ENCODE measurements around the gene CNP.

Gene CNP

DNA sequence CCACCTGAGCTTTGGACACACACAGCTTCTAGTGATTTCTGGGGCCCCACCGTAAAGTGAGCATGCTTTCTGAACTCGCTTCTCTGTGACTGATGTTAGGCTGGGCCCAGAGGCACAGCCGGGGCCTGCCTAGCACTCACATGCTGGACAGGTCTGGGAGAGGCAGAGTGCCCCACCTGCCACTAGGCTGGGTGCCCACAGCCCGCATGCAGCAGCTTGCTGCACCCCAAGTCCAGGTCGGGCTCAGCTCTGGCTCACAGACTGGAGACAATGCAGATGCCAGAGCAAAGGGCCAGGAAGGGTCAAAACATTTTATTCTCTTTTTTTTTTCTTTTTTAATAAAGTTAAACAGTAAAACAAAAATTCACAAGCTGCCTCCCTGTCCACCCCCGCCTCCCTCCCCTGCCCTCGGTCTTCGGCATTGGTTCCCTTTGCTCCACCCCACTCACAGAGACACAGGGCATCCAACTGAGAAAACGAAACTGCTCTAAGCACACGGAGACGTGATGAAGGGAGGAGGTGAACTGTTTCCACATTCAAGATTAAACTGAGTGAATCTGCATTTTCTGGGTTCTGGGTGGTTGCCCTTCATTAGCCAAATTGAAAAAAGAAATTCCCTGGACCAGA lies 9.7 kb downstream of the CNP start:
- H2AFZ ChIP-seq (ENCODE audit: low read depth, low read length), result no peak overlapping the region
- H3K27ac ChIP-seq (ENCODE audit: low read length), result no peak overlapping the region
- H4K20me1 ChIP-seq (ENCODE audit: insufficient read depth, low read length), result peaks cover 48% of the 10 kb centered on the region
- ATAC-seq (ENCODE audit: insufficient read depth, low read depth) (no peak), DNase-seq (no peak)
- H3K9ac ChIP-seq (ENCODE audit: low read depth, low read length), result no peak overlapping the region
- H3K4me1 ChIP-seq (ENCODE audit: insufficient read depth, low read length), result peaks cover 11% of the 10 kb centered on the region; the same call in 1 of the 2 replicates
- TF ChIP-seq EZH2 (IDR thresholded peaks at IDR 0.05; ENCODE audit: borderline replicate concordance, low read depth, low read length, severe bottlenecking), result no peak
- TF ChIP-seq, protein P1, sequence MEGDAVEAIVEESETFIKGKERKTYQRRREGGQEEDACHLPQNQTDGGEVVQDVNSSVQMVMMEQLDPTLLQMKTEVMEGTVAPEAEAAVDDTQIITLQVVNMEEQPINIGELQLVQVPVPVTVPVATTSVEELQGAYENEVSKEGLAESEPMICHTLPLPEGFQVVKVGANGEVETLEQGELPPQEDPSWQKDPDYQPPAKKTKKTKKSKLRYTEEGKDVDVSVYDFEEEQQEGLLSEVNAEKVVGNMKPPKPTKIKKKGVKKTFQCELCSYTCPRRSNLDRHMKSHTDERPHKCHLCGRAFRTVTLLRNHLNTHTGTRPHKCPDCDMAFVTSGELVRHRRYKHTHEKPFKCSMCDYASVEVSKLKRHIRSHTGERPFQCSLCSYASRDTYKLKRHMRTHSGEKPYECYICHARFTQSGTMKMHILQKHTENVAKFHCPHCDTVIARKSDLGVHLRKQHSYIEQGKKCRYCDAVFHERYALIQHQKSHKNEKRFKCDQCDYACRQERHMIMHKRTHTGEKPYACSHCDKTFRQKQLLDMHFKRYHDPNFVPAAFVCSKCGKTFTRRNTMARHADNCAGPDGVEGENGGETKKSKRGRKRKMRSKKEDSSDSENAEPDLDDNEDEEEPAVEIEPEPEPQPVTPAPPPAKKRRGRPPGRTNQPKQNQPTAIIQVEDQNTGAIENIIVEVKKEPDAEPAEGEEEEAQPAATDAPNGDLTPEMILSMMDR (IDR thresholded peaks at IDR 0.05; ENCODE audit: borderline replicate concordance, extremely low read depth, low read length, poor library complexity, severe bottlenecking), result no peak
- H3K27me3 ChIP-seq (ENCODE audit: insufficient read depth, low read length, poor library complexity), result no peaks in the 10 kb centered on the region
- no peak overlapping the region for H3K4me3 ChIP-seq (ENCODE audit: low read depth in 1 of 2, low read length in 2 of 2)
- H3K9me3 ChIP-seq (ENCODE audit: insufficient read depth, low read length, severe bottlenecking), result no peaks in the 10 kb centered on the region
- peaks cover 89% of the 10 kb centered on the region for H3K36me3 ChIP-seq (ENCODE audit: insufficient read depth, low read length)
- peaks cover 30% of the 10 kb centered on the region for H3K79me2 ChIP-seq (ENCODE audit: insufficient read depth, low read length)
- no peak overlapping the region for H3K4me2 ChIP-seq (ENCODE audit: insufficient read depth, low read length)

DNA sequence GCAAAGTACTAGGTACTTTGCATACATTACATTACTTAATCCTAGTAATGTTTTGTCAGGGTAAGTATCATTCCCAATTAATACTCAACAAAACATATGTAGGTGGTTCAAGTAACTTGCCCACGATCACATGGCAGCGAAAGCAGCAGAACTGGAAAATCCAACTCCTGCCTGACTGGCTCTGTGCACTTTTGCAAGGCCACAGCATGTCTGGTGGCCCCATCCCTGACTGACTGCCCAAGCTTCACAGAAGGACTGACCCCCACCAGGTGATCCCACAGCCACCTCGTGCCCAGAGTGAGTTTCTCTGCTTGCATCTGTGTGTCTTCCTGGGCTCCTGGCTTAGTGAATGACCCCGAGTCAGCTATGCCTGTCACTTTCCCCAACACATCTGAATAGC lies 11.4 kb downstream of the CNP start:
- TF ChIP-seq, protein P1 (IDR thresholded peaks at IDR 0.05; ENCODE audit: borderline replicate concordance, extremely low read depth, low read length, poor library complexity, severe bottlenecking), result no peak
- TF ChIP-seq EZH2 (IDR thresholded peaks at IDR 0.05; ENCODE audit: borderline replicate concordance, low read depth, low read length, severe bottlenecking), result no peak
- Histone ChIP-seq H3K4me1 (ENCODE audit: insufficient read depth, low read length) (no peaks in the 10 kb centered on the region), H3K9ac (ENCODE audit: low read depth, low read length) (no peak overlapping the region), H4K20me1 (ENCODE audit: insufficient read depth, low read length) (peaks cover 32% of the 10 kb centered on the region), H3K27ac (ENCODE audit: low read length) (no peak overlapping the region), H3K36me3 (ENCODE audit: insufficient read depth, low read length) (peaks cover 91% of the 10 kb centered on the region), H3K4me3 (ENCODE audit: low read depth in 1 of 2, low read length in 2 of 2) (no peak overlapping the region), H3K79me2 (ENCODE audit: insufficient read depth, low read length) (peaks cover 17% of the 10 kb centered on the region), H3K9me3 (ENCODE audit: insufficient read depth, low read length, severe bottlenecking) (no peaks in the 10 kb centered on the region), H3K4me2 (ENCODE audit: insufficient read depth, low read length) (no peak overlapping the region), H3K27me3 (ENCODE audit: insufficient read depth, low read length, poor library complexity) (no peaks in the 10 kb centered on the region), H2AFZ (ENCODE audit: low read depth, low read length) (no peak overlapping the region)
- DNase-seq (no peak), ATAC-seq (ENCODE audit: insufficient read depth, low read depth) (no peak)

DNA sequence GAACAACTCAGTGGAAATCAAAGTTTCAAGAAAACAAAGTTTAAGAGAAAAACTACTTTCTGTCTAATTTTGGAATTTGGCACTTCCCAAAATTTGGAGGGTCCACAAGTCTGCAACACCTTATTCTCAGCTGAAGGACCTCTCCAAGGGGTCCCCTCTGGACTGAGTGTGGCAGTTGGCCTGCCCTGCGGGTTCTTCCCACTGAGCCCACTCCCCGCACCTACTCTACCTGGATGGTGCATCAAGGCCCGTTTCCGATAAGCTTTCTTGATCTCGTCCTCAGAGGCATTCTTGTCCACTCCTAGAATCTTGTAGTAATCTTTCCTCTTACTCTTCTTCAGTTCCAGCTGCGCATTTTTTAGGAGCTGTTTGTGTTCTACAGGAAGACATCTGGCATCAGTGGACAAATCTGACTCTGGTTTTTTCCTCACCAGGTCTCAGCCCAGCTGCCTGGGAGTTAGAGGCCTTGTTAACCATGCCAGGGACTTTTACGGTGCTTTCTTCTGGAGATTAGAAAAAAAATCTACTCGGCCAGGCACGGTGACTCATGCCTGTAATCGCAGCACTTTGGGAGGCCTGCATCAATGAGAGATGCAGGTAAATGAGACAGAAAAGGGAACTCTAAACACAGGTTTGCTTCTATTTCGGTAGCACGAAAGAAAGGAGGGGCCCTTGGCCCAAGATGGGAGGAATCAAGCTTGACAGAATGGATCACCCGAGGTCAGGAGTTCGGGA lies 15.6 kb downstream of the CNP start:
- Histone ChIP-seq H3K4me3 (ENCODE audit: low read depth in 1 of 2, low read length in 2 of 2) (no peak overlapping the region), H3K27me3 (ENCODE audit: insufficient read depth, low read length, poor library complexity) (no peaks in the 10 kb centered on the region), H3K79me2 (ENCODE audit: insufficient read depth, low read length) (no peaks in the 10 kb centered on the region), H3K4me1 (ENCODE audit: insufficient read depth, low read length) (no peaks in the 10 kb centered on the region), H3K27ac (ENCODE audit: low read length) (no peak overlapping the region), H3K9ac (ENCODE audit: low read depth, low read length) (no peak overlapping the region), H2AFZ (ENCODE audit: low read depth, low read length) (no peak overlapping the region), H4K20me1 (ENCODE audit: insufficient read depth, low read length) (0 out of 2 replicates have a peak, but pooled peaks cover 5% of the 10 kb centered on the region), H3K4me2 (ENCODE audit: insufficient read depth, low read length) (no peak overlapping the region), H3K9me3 (ENCODE audit: insufficient read depth, low read length, severe bottlenecking) (no peaks in the 10 kb centered on the region), H3K36me3 (ENCODE audit: insufficient read depth, low read length) (peaks cover 89% of the 10 kb centered on the region)
- no peak for TF ChIP-seq EZH2 (IDR thresholded peaks at IDR 0.05; ENCODE audit: borderline replicate concordance, low read depth, low read length, severe bottlenecking)
- TF ChIP-seq, protein P1 (IDR thresholded peaks at IDR 0.05; ENCODE audit: borderline replicate concordance, extremely low read depth, low read length, poor library complexity, severe bottlenecking), result no peak
- ATAC-seq (ENCODE audit: insufficient read depth, low read depth), result no peak
- DNase-seq, result no peak

Measured in DND-41 (cell line).